Heart left ventricle (tissue), 16 donors: ENCODE data around the gene CTSE. TPM values are rescaled to one million over a fixed set of nuclear protein-coding genes. Genes with fewer than 3 reads are reported as not detected.

ENCODE experiments used
- ATAC-seq, 4 donors: fragments of 200-7000 bp; cut with Tn5 transposase; one replicate each; pipeline ENCODE4 v1.9.1; 2020 to 2022; ENCODE audit warnings: moderate library complexity in 4 of 4, mild to moderate bottlenecking in 3 of 4, moderate number of reproducible peaks in 1 of 4
- DNase-seq, 5 donors: peaks; one replicate each; pipeline ENCODE4 v3.0.0-alpha.2; 2020
- H3K27ac ChIP-seq, 12 donors: fragments of 200-600 bp; sonication (generic) in 4 of 12; one replicate each; pipeline versions ENCODE4 v1.5.0 to v1.8.0; 2016 to 2022; ENCODE audit warnings: mild to moderate bottlenecking in 2 of 12
- H3K27me3 ChIP-seq, 9 donors: fragments of 200-600 bp; sonication (generic) in 2 of 9; one replicate each; pipeline versions ENCODE4 v1.5.1 to v1.8.0; 2016 to 2022; ENCODE audit warnings: mild to moderate bottlenecking in 3 of 9
- H3K36me3 ChIP-seq, 9 donors: fragments of 200-600 bp; sonication (generic) in 2 of 9; one replicate each; pipeline versions ENCODE4 v1.5.0 to v1.8.0; 2018 to 2022; ENCODE audit warnings: mild to moderate bottlenecking in 2 of 9
- H3K4me1 ChIP-seq, 12 donors: fragments of 200-600 bp; sonication (generic) in 4 of 12; one replicate each; pipeline versions ENCODE4 v1.5.0 to v1.8.0; 2016 to 2022; ENCODE audit warnings: mild to moderate bottlenecking in 3 of 12
- H3K4me3 ChIP-seq, 12 donors: fragments of 200-600 bp; sonication (generic) in 4 of 12; one replicate each; pipeline versions ENCODE4 v1.5.0 to v1.8.0; 2017 to 2022; ENCODE audit warnings: mild to moderate bottlenecking in 9 of 12, moderate library complexity in 4 of 12
- H3K9me3 ChIP-seq, 12 donors: fragments of 200-600 bp; sonication (generic) in 4 of 12; one replicate each; pipeline versions ENCODE4 v1.5.0 to v1.8.0; 2016 to 2022; ENCODE audit warnings: mild to moderate bottlenecking in 1 of 12
- CTCF ChIP-seq, 12 donors: fragments of 200-600 bp; sonication (generic) in 4 of 12; IDR thresholded peaks; one replicate each; pipeline versions ENCODE4 v1.5.0 to v1.8.0; 2018 to 2022; ENCODE audit warnings: antibody characterized with exemption in 12 of 12, mild to moderate bottlenecking in 5 of 12
- POLR2A ChIP-seq, 2 donors: fragments of 450-650 bp; IDR thresholded peaks; one replicate each; pipeline ENCODE4 v1.6.1; 2017; ENCODE audit warnings: antibody characterized with exemption in 2 of 2, mild to moderate bottlenecking in 2 of 2, moderate library complexity in 2 of 2
- WGBS, 4 donors: extraction: QIAGEN DNeasy Blood & Tissue Kit in 2 of 4; methylation state at CpG; one replicate each; pipeline versions ENCODE4 v1.1.5 to v1.1.7; 2013 to 2018; 5-methylcytosine and 5-hydroxymethylcytosine counted together
- intact Hi-C, 10 donors: fragments of 100-400 bp; cut with DNase I; formaldehyde crosslinking; loops; one replicate each; pipeline versions ENCODE4 v1.11.1 to v1.14.2; 2022
- polyA plus RNA-seq, 2 donors: library from polyadenylated mRNA; stranded (reverse); fragments of 200-250 nt; gene quantifications; one replicate each; pipeline ENCODE4 v1.2.3, GENCODE V29; 2013
- total RNA-seq, 9 donors: library from RNA; depleted of rRNA in 2 of 9; stranded (reverse); fragments of >200 nt in 2 of 9; fragmentation: NEBNext Ultra II Directional in 3 of 9; extraction: Animal tissue kit (Norgen Biotek cat#: 25700) in 3 of 9; gene quantifications; one replicate each; pipeline versions ENCODE4 v1.1.0 to v1.2.4, GENCODE V29; 2016 to 2023
- donor health status: ischemic (EF 13 %, LVEDD 7.1; RV severe dilation, severe dysfunction).
- donor health status: healthy with polysubstance abuse.
- donor health status: DM: no; HTN: yes; CAD: no.
- donor health status: DM: no; HTN: no; CAD: no.
- donor health status: ischemic (EF 25% LVEDD 6.9; RV normal size, moderate dysfunction).
- donor health status: ischemic (EF 25% LVEDD 5.7; RV mildly dilated, moderate dysfunction).
- donor health status: healthy.
- donor health status: DM: yes; HTN: yes; CAD: no.
- donor health status: ischemic (EF 35%, LVEDD 5.7; RV mildly dilated, moderate dysfunction).
- donor health status: nonischemic (EF 11% LVEDD 7.7; RV severe dilation, severe dysfunction).
- donor health status: DM: yes; HTN: yes; CAD: no.
- donor health status: PGD.
- donor health status: ischemic (EF 29% LVEDD 5.4; RV normal size, mild dysfunction).
- donor health status: nonischemic (EF 23%, LVEDD 6.1; RV moderate dilation, normal function).

CTSE gene
- total and polyA plus RNA-seq, 11 donors, result 2.2 TPM; not detected in 10

- TF ChIP-seq POLR2A (IDR thresholded peaks at IDR 0.05) (no peak), CTCF (IDR thresholded peaks at IDR 0.05) (no peak)
- peaks cover 0 to 18% (median 0%) of the 10 kb centered on the region in 12 donors for H3K4me1 ChIP-seq
- no peak for ATAC-seq
- H3K9me3 ChIP-seq, result peaks cover 0 to 4% (median 0%) of the 10 kb centered on the region in 12 donors
- no peaks in the 10 kb centered on the region for H3K27me3 ChIP-seq
- H3K36me3 ChIP-seq, result no peaks in the 10 kb centered on the region
- no peak for DNase-seq
- no peak overlapping the region for H3K27ac ChIP-seq
- intact Hi-C loops, result no loop called here
- no peak overlapping the region for H3K4me3 ChIP-seq
- WGBS, 4 donors, result 84 to 93% (median 92%) methylated on average over 6 of the region's 6 CpGs
These were observed 10.5 kb downstream of the CTSE start for GRCh38 chr1:206013026-206013795.

DNA sequence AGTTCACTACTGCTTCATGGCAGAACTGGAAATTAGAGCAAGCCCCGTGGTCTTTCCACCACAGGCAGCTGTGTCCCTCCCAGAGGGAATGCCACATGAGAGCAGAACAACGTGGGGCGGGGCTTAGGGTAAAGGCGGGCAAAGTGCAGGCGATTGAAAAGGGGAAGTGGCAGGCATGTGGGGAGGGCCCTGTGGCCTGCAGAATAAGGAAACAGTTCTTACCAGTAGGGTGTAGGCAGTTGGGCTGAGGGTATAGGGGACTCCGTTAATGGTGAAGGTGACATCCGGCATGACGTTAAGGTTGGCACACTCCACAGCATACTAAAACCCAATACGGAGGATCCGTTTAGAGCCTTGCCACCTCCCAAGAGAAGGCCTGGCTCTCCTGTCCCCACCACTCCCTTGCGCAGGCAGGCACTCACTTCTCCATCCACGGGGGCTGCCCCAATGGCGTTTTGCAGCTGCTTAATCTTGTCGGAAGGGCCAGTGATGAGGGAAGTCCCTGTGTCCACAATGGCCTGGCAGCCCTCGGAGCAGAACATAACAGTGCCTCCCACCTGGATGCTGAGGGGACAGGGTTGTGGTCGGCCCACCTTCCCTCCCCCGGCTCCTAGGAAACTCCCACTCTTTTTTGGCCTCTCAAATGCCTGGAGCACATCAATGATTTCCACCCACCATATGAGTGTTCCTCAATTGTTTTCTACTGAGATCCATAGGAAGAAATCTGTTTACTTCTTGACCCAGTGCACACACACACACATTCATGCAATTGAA lies 11.4 kb downstream of the CTSE start:
- H3K27me3 ChIP-seq, result no peaks in the 10 kb centered on the region
- intact Hi-C loops, result no loop called here
- H3K4me3 ChIP-seq, result no peak overlapping the region
- H3K36me3 ChIP-seq, result no peaks in the 10 kb centered on the region
- 72 to 80% (median 77%) methylated on average over 17 of the region's 17 CpGs for WGBS, 4 donors
- no peak for TF ChIP-seq POLR2A (IDR thresholded peaks at IDR 0.05)
- peak overlapping the region in 1 of 12 donors; percentile 68 for H3K27ac ChIP-seq
- ATAC-seq (peak in 3 of 4 donors; percentile 77 to 91 (median 88)), DNase-seq (peak; percentile 70 to 85 (median 73))
- H3K4me1 ChIP-seq, result peaks cover 0 to 18% (median 0%) of the 10 kb centered on the region in 12 donors
- H3K9me3 ChIP-seq, result no peaks in the 10 kb centered on the region

DNA sequence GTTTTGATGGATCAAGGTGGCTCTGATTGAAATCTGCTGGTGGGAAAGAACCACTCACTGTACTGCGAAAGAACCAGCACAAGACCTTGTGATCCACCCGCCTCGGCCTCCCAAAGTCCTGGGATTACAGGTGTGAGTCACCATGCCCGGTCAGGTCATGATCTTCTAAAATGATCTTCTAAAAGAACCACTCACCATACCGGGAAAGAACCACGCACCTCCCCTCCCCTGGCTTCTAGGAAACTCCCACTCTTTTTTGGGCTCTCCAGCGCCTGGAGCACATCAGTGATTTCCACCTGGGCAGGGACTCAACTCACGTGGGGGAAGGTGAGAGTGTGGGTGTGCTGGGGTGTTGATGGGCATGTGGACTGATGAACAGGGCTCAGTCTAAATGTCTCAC lies 12.6 kb downstream of the CTSE start:
- no peaks in the 10 kb centered on the region for H3K9me3 ChIP-seq
- TF ChIP-seq POLR2A (IDR thresholded peaks at IDR 0.05), result no peak
- no peak for TF ChIP-seq CTCF (IDR thresholded peaks at IDR 0.05)
- peaks cover 0 to 24% (median 0%) of the 10 kb centered on the region in 12 donors for H3K4me1 ChIP-seq
- H3K27ac ChIP-seq, result no peak overlapping the region
- H3K36me3 ChIP-seq, result no peaks in the 10 kb centered on the region
- ATAC-seq, result no peak
- 91 to 95% (median 92%) methylated on average over 8 of the region's 8 CpGs for WGBS, 4 donors
- intact Hi-C loops, result no loop called here
- no peak for DNase-seq
- H3K27me3 ChIP-seq, result no peaks in the 10 kb centered on the region
- no peak overlapping the region for H3K4me3 ChIP-seq

GRCh38 chr1:206010060-206010459 lies 13.6 kb downstream of the CTSE start:
- H3K4me3 ChIP-seq, result no peak overlapping the region
- H3K27me3 ChIP-seq, result no peaks in the 10 kb centered on the region
- no peak overlapping the region for H3K27ac ChIP-seq
- TF ChIP-seq POLR2A (IDR thresholded peaks at IDR 0.05) (no peak), CTCF (IDR thresholded peaks at IDR 0.05) (no peak)
- DNase-seq, result no peak
- no peaks in the 10 kb centered on the region for H3K9me3 ChIP-seq
- intact Hi-C loops, result no loop called here
- H3K4me1 ChIP-seq, result peaks cover 0 to 28% (median 0%) of the 10 kb centered on the region in 12 donors
- WGBS, 4 donors, result 55 to 80% (median 62%) methylated on average over 5 of the region's 5 CpGs
- no peak for ATAC-seq
- H3K36me3 ChIP-seq, result no peaks in the 10 kb centered on the region
